Panc1 (cell line): Measurements from ENCODE around the gene OPHN1. TPM values are rescaled to one million over a fixed set of nuclear protein-coding genes. Genes with fewer than 3 reads are reported as not detected.
"Not testable (repeated sequence)": the region's sequence is repeated elsewhere in the genome, so short reads cannot be mapped to it uniquely, and the experiment has no call there.

Experiments
- ATAC-seq: fragments of 200-7000 bp; cut with Tn5 transposase; 2 replicates; pipeline ENCODE4 v1.9.1; 2020; ENCODE audit warnings: mild to moderate bottlenecking, moderate library complexity
- BruUV-seq: library from RNA; stranded (reverse); fragments of 400-500 nt; replicated peaks from 2 replicates; lab custom pipeline; 2021; lab: Mats Ljungman, UMichigan
- CTCF ChIA-PET: fragments of 300-600 bp; sonication (Branson Sonifier 250); formaldehyde crosslinking; loops from one replicate; lab custom pipeline; 2022; ENCODE audit warnings: antibody characterized with exemption; lab: Charles Lee
- POLR2A ChIA-PET: fragments of 300-600 bp; sonication (Branson Sonifier 250); formaldehyde crosslinking; loops from one replicate; lab custom pipeline; 2022; ENCODE audit warnings: antibody characterized with exemption; lab: Charles Lee
- DNase-seq: peaks from one replicate; pipeline ENCODE4 v3.0.0-alpha.2; 2010; ENCODE audit warnings: low read depth, low spot score
- H3K27ac ChIP-seq: 2 replicates; pipeline ENCODE4 v1.5.1; 2011; ENCODE audit warnings: mild to moderate bottlenecking, low read length, inconsistent platforms
- H3K27me3 ChIP-seq: fragments of 200-500 bp; sonication (Bioruptor generic); 2 replicates; pipeline ENCODE4 v1.6.0; 2014; ENCODE audit warnings: low read length, inconsistent platforms; ENCODE audit not compliant: control insufficient read depth, insufficient read depth
- H3K36me3 ChIP-seq: fragments of 200-500 bp; sonication (Bioruptor generic); 2 replicates; pipeline ENCODE4 v1.5.1; 2014; ENCODE audit warnings: inconsistent platforms, mild to moderate bottlenecking, low read length, moderate library complexity; ENCODE audit not compliant: control insufficient read depth, insufficient read depth
- H3K4me1 ChIP-seq: 2 replicates; pipeline ENCODE4 v1.5.1; 2011; ENCODE audit warnings: inconsistent platforms, mild to moderate bottlenecking, low read length, moderate library complexity; ENCODE audit not compliant: control insufficient read depth, insufficient read depth
- H3K4me3 ChIP-seq, 2 experiments: 2 replicates each; pipeline ENCODE4 v1.5.1; 2011 to 2012; ENCODE audit warnings: low read depth in 2 of 2, low read length in 2 of 2, mild to moderate bottlenecking in 2 of 2, inconsistent platforms in 1 of 2, moderate library complexity in 1 of 2
- H3K9me3 ChIP-seq: fragments of 200-500 bp; sonication (Bioruptor generic); 2 replicates; pipeline ENCODE4 v1.5.1; 2014; ENCODE audit warnings: low read depth, mild to moderate bottlenecking, inconsistent platforms, low read length, moderate library complexity; ENCODE audit not compliant: control insufficient read depth, insufficient read depth
- CTCF ChIP-seq: fragments of 450-650 bp; IDR thresholded peaks from 2 replicates; pipeline ENCODE4 v1.5.1; 2017; ENCODE audit warnings: mild to moderate bottlenecking
- POLR2AphosphoS5 ChIP-seq: IDR thresholded peaks from 2 replicates; pipeline ENCODE4 v1.6.1; 2012; ENCODE audit warnings: mild to moderate bottlenecking, low read depth, low read length, moderate library complexity
- REST ChIP-seq, 2 experiments: IDR thresholded peaks; 2 replicates each; pipeline ENCODE4 v1.6.1; 2011 to 2012; ENCODE audit warnings: low read depth in 2 of 2, control low read depth in 1 of 2, low read length in 1 of 2, mild to moderate bottlenecking in 1 of 2, moderate library complexity in 1 of 2; ENCODE audit not compliant: insufficient read depth in 1 of 2
- SIN3A ChIP-seq: IDR thresholded peaks from 2 replicates; pipeline ENCODE4 v1.6.1; 2012; ENCODE audit warnings: low read depth, mild to moderate bottlenecking, low read length, moderate library complexity, borderline replicate concordance; ENCODE audit not compliant: insufficient read depth
- TCF7L2 ChIP-seq: IDR thresholded peaks from 2 replicates; pipeline ENCODE4 v1.6.1; 2011; ENCODE audit warnings: mild to moderate bottlenecking, low read depth, low read length, inconsistent platforms
- in situ Hi-C: cut with HindIII; loops from 2 replicates; pipeline ENCODE4 v1.10.0; 2016; ENCODE audit warnings: low sequenced_read_pairs, low pct_unique_long_range_greater_than_20kb
- intact Hi-C: fragments of 100-400 bp; cut with micrococcal nuclease; formaldehyde crosslinking; loops from one replicate; pipeline ENCODE4 v1.10.0; 2022; ENCODE audit not compliant: unreplicated experiment
- total RNA-seq: library from RNA; stranded (reverse); gene quantifications from one replicate; pipeline ENCODE4 v1.2.1, GENCODE V29; 2021; ENCODE audit not compliant: unreplicated experiment

The OPHN1 gene
- total RNA-seq, 1 experiment from 2014 or later: 8.8 TPM

GRCh38 chrX:68387776-68388175 is 45.5 kb downstream of the OPHN1 start:
- Histone ChIP-seq H3K4me3 (no peak overlapping the region), H3K9me3 (no peaks in the 10 kb centered on the region), H3K36me3 (no peaks in the 10 kb centered on the region), H3K27ac (no peak overlapping the region), H3K27me3 (no peaks in the 10 kb centered on the region), H3K4me1 (no peaks in the 10 kb centered on the region)
- no peak for TF ChIP-seq CTCF
- TF ChIP-seq SIN3A: no peak
- no peak for TF ChIP-seq REST (IDR thresholded peaks at IDR 0.05; ENCODE audit: insufficient read depth in 1 of 2, low read depth in 2 of 2, low read length in 1 of 2)
- no peak for TF ChIP-seq TCF7L2
- no peak for TF ChIP-seq POLR2AphosphoS5
- in situ Hi-C loops (no loop called here), intact Hi-C loops (no loop called here)
- BruUV-seq: no TSS peak
- no peak for DNase-seq
- ATAC-seq: no peak
- POLR2A ChIA-PET: no interaction called here
- CTCF ChIA-PET: no interaction called here

- H3K4me1 ChIP-seq: no peaks in the 10 kb centered on the region
- H3K27me3 ChIP-seq: no peaks in the 10 kb centered on the region
- no peaks in the 10 kb centered on the region for H3K9me3 ChIP-seq
- DNase-seq (no peak), ATAC-seq (no peak)
- intact Hi-C loops: no loop called here
- H3K4me3 ChIP-seq: no peak overlapping the region
- no peaks in the 10 kb centered on the region for H3K36me3 ChIP-seq
- in situ Hi-C loops: no loop called here
- ChIA-PET POLR2A (no interaction called here), CTCF (no interaction called here)
- no peak overlapping the region for H3K27ac ChIP-seq
- TF ChIP-seq POLR2AphosphoS5 (no peak), CTCF (no peak), REST (IDR thresholded peaks at IDR 0.05; ENCODE audit: insufficient read depth in 1 of 2, low read depth in 2 of 2, low read length in 1 of 2) (no peak), SIN3A (no peak), TCF7L2 (no peak)
- BruUV-seq: no TSS peak
Observed at GRCh38 chrX:68383540-68383939, 49.8 kb downstream of the OPHN1 start.

GRCh38 chrX:68377579-68377978 is 55.7 kb downstream of the OPHN1 start:
- H3K27me3 ChIP-seq, BruUV-seq, H3K4me1 ChIP-seq, POLR2A ChIA-PET, H3K9me3 ChIP-seq, intact Hi-C loops, DNase-seq, H3K4me3 ChIP-seq, in situ Hi-C loops, H3K36me3 ChIP-seq, CTCF ChIA-PET, ATAC-seq, H3K27ac ChIP-seq: not testable (repeated sequence)
